GM12801 (cell line): Measurements from ENCODE around the gene MYOD1.

Experiments used
- CTCF ChIP-seq: IDR thresholded peaks from one replicate; pipeline ENCODE4 v1.5.1; 2011; ENCODE audit warnings: control low read depth; ENCODE audit not compliant: insufficient read length; ENCODE audit errors: extremely low read depth

The MYOD1 gene

GRCh38 chr11:17719028-17719937 lies at the start of gene MYOD1:
Gene MYOD1, plus strand, starts transcription at chr11:17719571. Its CDS starts 212 bp downstream, at chr11:17719783.
- no peak for TF ChIP-seq CTCF

GRCh38 chr11:17672469-17672868 lies 46.9 kb upstream of the MYOD1 start:
- no peak for TF ChIP-seq CTCF

- no peak for TF ChIP-seq CTCF
Measured at GRCh38 chr11:17673951-17674350, 45.4 kb upstream of the MYOD1 start.

DNA sequence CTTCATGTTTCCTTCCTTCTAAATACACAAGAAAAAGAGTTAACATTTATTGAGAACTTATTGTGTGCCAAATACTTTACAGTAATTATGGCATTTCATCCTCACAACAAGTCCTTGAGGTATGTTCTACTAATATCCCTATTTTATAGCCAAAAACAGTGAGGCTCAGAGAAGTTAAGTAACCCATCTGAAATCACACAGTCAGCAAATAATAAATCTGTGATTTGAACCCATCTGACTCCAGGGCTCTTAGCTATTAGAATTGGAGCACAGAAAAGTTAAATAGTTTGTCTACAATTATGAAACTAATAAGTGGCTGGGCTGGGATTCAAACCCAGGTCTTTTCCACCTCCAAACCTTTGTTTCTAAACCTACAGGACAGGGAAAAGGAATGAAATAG lies 36.5 kb upstream of the MYOD1 start:
- TF ChIP-seq CTCF, result no peak

- TF ChIP-seq CTCF, result no peak
Measured at GRCh38 chr11:17683377-17684161, 35.8 kb upstream of the MYOD1 start.

- no peak for TF ChIP-seq CTCF
Measured at GRCh38 chr11:17684550-17684949, 34.8 kb upstream of the MYOD1 start.

DNA sequence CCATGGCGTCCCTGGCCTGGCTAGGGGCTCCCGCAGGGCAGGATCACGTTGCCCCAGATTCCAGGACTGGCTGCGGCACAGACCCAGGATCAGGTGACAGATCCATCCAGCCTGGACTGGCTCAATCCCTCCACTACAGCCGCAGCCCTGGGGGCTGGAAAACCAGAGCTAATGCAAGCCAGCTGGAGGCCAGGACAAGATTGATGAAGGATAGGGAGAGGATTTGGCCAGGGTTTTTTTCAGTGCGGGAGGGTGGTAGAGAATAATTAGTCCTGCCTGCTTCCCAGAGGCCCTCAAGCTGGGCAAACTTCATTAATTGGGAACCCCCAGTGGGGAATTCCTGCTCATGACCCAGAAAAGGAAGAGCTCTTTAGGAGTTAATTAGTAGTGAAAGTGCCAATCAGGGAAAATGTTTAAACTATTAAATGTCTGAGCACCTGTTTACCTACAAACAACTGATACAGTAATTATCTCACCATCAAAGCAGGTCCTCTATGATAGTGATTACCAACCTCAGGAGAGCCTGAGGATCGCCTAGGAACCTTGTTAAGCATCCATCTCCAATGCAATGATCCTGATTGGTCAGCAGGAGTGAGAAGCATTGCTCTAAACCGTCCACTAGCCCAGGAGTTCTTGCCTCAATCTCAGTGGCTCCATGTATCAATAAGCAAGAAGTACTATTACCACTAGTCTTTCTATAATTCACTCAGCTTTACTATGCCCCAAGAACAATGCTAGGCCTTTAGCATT lies 33.0 kb upstream of the MYOD1 start:
- no peak for TF ChIP-seq CTCF
